HepG2 (cell line): ENCODE data around the gene HMGN4. TPM values are rescaled to one million over a fixed set of nuclear protein-coding genes. Genes with fewer than 3 reads are reported as not detected.
A peak's percentile ranks its signal among the peaks of the same experiment; 100 is the strongest.

Experiments used
- CEBPG ChIP-seq: IDR thresholded peaks from 2 replicates; pipeline ENCODE4 v1.6.1; 2016
- DZIP1 ChIP-seq: sonication (generic); formaldehyde crosslinking; IDR thresholded peaks from 2 replicates; pipeline ENCODE4 v1.5.0; 2020; ENCODE audit warnings: mild to moderate bottlenecking, missing genetic modification reagents
- E2F5 ChIP-seq: sonication (generic); formaldehyde crosslinking; conservative IDR thresholded peaks from 2 replicates; pipeline ENCODE4 v1.4.0; 2020; ENCODE audit warnings: missing genetic modification reagents
- FOSL2 ChIP-seq: sonication (generic); formaldehyde crosslinking; IDR thresholded peaks from 2 replicates; pipeline ENCODE4 v1.4.0; 2020; ENCODE audit warnings: missing genetic modification reagents
- GTF2F1 ChIP-seq: fragments of 150-350 bp; IDR thresholded peaks from 2 replicates; pipeline ENCODE4 v1.6.1; 2014; ENCODE audit warnings: low read length
- KLF16 ChIP-seq, 2 experiments: sonication (generic) in 1 of 2; formaldehyde crosslinking in 1 of 2; IDR thresholded peaks; 2 replicates each; pipeline versions ENCODE4 v1.6.1 to v1.8.0; 2016 to 2023; ENCODE audit warnings: missing genetic modification reagents in 2 of 2, missing compliant biosample characterization in 1 of 2
- MTA1 ChIP-seq: sonication (generic); formaldehyde crosslinking; IDR thresholded peaks from 2 replicates; pipeline ENCODE4 v1.4.0; 2020; ENCODE audit warnings: missing genetic modification reagents, mild to moderate bottlenecking, borderline replicate concordance
- NFE2L2 ChIP-seq: fragments of 150-350 bp; IDR thresholded peaks from 2 replicates; pipeline ENCODE4 v1.6.1; 2014; ENCODE audit warnings: low read length
- NRL ChIP-seq: sonication (generic); formaldehyde crosslinking; IDR thresholded peaks from 2 replicates; pipeline ENCODE4 v1.5.0; 2020; ENCODE audit warnings: missing genetic modification reagents, mild to moderate bottlenecking, moderate library complexity, borderline replicate concordance
- POLR2G ChIP-seq: fragments of 200-400 bp; formaldehyde crosslinking; IDR thresholded peaks from 2 replicates; pipeline ENCODE4 v1.6.1; 2018; ENCODE audit warnings: mild to moderate bottlenecking, low read depth, low read length, moderate library complexity
- RARA ChIP-seq: IDR thresholded peaks from 2 replicates; pipeline ENCODE4 v1.6.1; 2016; ENCODE audit warnings: missing genetic modification reagents, missing compliant biosample characterization
- RFX5 ChIP-seq: IDR thresholded peaks from 2 replicates; pipeline ENCODE4 v1.6.1; 2011; ENCODE audit warnings: low read depth, low read length, improper control_type of control experiment
- SNAPC2 ChIP-seq: sonication (generic); formaldehyde crosslinking; IDR thresholded peaks from 2 replicates; pipeline ENCODE4 v1.8.1; 2022; ENCODE audit warnings: mild to moderate bottlenecking, missing genetic modification reagents
- SRF ChIP-seq: IDR thresholded peaks from 2 replicates; pipeline ENCODE4 v1.6.1; 2011; ENCODE audit warnings: mild to moderate bottlenecking, low read depth, low read length, moderate library complexity
- ZBTB33 ChIP-seq: sonication (generic); formaldehyde crosslinking; IDR thresholded peaks from 2 replicates; pipeline ENCODE4 v1.4.0; 2020; ENCODE audit warnings: missing genetic modification reagents
- ZKSCAN1 ChIP-seq: fragments of 150-350 bp; IDR thresholded peaks from 2 replicates; pipeline ENCODE4 v1.6.1; 2014; ENCODE audit warnings: low read length
- ZNF281 ChIP-seq: sonication (generic); formaldehyde crosslinking; IDR thresholded peaks from 2 replicates; pipeline ENCODE4 v1.4.0; 2020; ENCODE audit warnings: missing genetic modification reagents, borderline replicate concordance
- ZNF296 ChIP-seq: sonication (generic); formaldehyde crosslinking; conservative IDR thresholded peaks from 2 replicates; pipeline ENCODE4 v1.5.0; 2020; ENCODE audit warnings: mild to moderate bottlenecking, missing genetic modification reagents
- ZNF451 ChIP-seq: sonication (generic); formaldehyde crosslinking; IDR thresholded peaks from 2 replicates; pipeline ENCODE4 v1.5.0; 2020; ENCODE audit warnings: mild to moderate bottlenecking, missing genetic modification reagents
- ZNF510 ChIP-seq: sonication (generic); formaldehyde crosslinking; IDR thresholded peaks from 2 replicates; pipeline ENCODE4 v1.4.0; 2020; ENCODE audit warnings: low read depth, mild to moderate bottlenecking, missing genetic modification reagents
- ZNF556 ChIP-seq: sonication (generic); formaldehyde crosslinking; IDR thresholded peaks from 2 replicates; pipeline ENCODE4 v1.4.0; 2020; ENCODE audit warnings: mild to moderate bottlenecking, missing genetic modification reagents, borderline replicate concordance
- ZNF777 ChIP-seq: sonication (generic); formaldehyde crosslinking; IDR thresholded peaks from 2 replicates; pipeline ENCODE4 v1.4.0; 2020; ENCODE audit warnings: missing genetic modification reagents
- polyA plus RNA-seq, 8 experiments: library from polyadenylated mRNA; depleted of rRNA in 3 of 8; stranded (reverse) in 7 of 8; unstranded in 1 of 8; fragments of >200 nt; fragmentation: Illumina TruSeq in 4 of 8; extraction: Trizol in 4 of 8; gene quantifications; 2 replicates each; pipeline versions ENCODE4 v1.2.1 to v1.2.3, GENCODE V29; 2011 to 2016; ENCODE audit warnings: low read depth in 4 of 8, missing spikeins in 1 of 8, mixed read lengths in 1 of 8; ENCODE audit not compliant: insufficient read depth in 1 of 8
- total RNA-seq, 5 experiments: library from RNA; depleted of rRNA; stranded (reverse); fragments of >200 nt; fragmentation: Illumina TruSeq; extraction: Trizol; gene quantifications; 2 replicates each; pipeline ENCODE4 v1.2.3, GENCODE V29; 2016; ENCODE audit warnings: low read depth in 1 of 5

Gene HMGN4
- total and polyA plus RNA-seq, 2 of the 13 experiments (the other 11 are each of a cell fraction or from before 2014, with no cell fraction given), result 39.9 to 52.1 TPM

- TF ChIP-seq E2F5, result no peak
- peak in 1 of 2 experiments; percentile 87; a peak in 2 of 4 replicates for TF ChIP-seq KLF16 (CRISPR knock-in tag; IDR thresholded peaks at IDR 0.05)
- TF ChIP-seq ZKSCAN1, result no peak
- 0 out of 2 replicates have a peak, but pooled peaks have one; percentile 16 for TF ChIP-seq ZNF777 (CRISPR knock-in tag)
- TF ChIP-seq SNAPC2 (CRISPR knock-in tag), result peak; percentile 93
- no peak for TF ChIP-seq NFE2L2
- TF ChIP-seq ZNF281 (CRISPR knock-in tag), result peak; percentile 45; the same call in 1 of the 2 replicates
- no peak; the same call in none of the 2 replicates for TF ChIP-seq FOSL2
- TF ChIP-seq ZBTB33 (CRISPR knock-in tag), result peak; percentile 53; the same call in 1 of the 2 replicates
- TF ChIP-seq RARA (CRISPR knock-in tag), result peak; percentile 32; the same call in 1 of the 2 replicates
- TF ChIP-seq MTA1 (CRISPR knock-in tag), result no peak
- no peak for TF ChIP-seq ZNF510 (CRISPR knock-in tag)
- TF ChIP-seq POLR2G, result peak; percentile 66
- TF ChIP-seq ZNF296, result 0 out of 2 replicates have a peak, but pooled peaks have one; percentile 38
- 0 out of 2 replicates have a peak, but pooled peaks have one; percentile 49 for TF ChIP-seq DZIP1 (CRISPR knock-in tag)
- no peak; the same call in 1 of the 2 replicates for TF ChIP-seq ZNF451 (CRISPR knock-in tag)
- TF ChIP-seq RFX5, result no peak
- TF ChIP-seq ZNF556 (CRISPR knock-in tag), result no peak
- TF ChIP-seq NRL, result 0 out of 2 replicates have a peak, but pooled peaks have one; percentile 63
- TF ChIP-seq CEBPG (CRISPR knock-in tag), result 0 out of 2 replicates have a peak, but pooled peaks have one; percentile 8
- no peak for TF ChIP-seq GTF2F1
- no peak for TF ChIP-seq SRF
These were observed 17.8 kb upstream of the HMGN4 start (continued) for GRCh38 chr6:26520237-26520849.
